GM12878 (cell line): ENCODE results near the gene USH2A. TPM values are rescaled to one million over a fixed set of nuclear protein-coding genes. Genes with fewer than 3 reads are reported as not detected.

ENCODE experiments used
- ATAC-seq: fragments of 200-7000 bp; cut with Tn5 transposase; 3 replicates; pipeline ENCODE4 v1.9.1; 2020; ENCODE audit warnings: mild to moderate bottlenecking, moderate library complexity
- BruUV-seq: library from RNA; stranded (reverse); fragments of 400-500 nt; replicated peaks from 2 replicates; lab custom pipeline; 2021; lab: Mats Ljungman, UMichigan
- CTCF ChIA-PET: fragments of 300-600 bp; sonication (Branson Sonifier 250); formaldehyde crosslinking; extraction: SDS; loops from one replicate; lab custom pipeline; 2021; ENCODE audit warnings: inconsistent platforms; lab: Yijun Ruan, JAX
- POLR2A ChIA-PET: fragments of 350-600 bp; formaldehyde crosslinking; extraction: SDS; loops from one replicate; lab custom pipeline; 2021; ENCODE audit warnings: inconsistent platforms; lab: Charles Lee
- RAD21 ChIA-PET: fragments of 300-600 bp; sonication (Branson Sonifier 250); formaldehyde crosslinking; loops from one replicate; lab custom pipeline; 2023; ENCODE audit warnings: antibody characterized with exemption; ENCODE audit not compliant: unreplicated experiment; lab: Charles Lee
- SMC1A ChIA-PET: fragments of 300-600 bp; sonication (Branson Sonifier 250); formaldehyde crosslinking; loops from one replicate; lab custom pipeline; 2023; ENCODE audit not compliant: unreplicated experiment, uncharacterized antibody; lab: Charles Lee
- DNase-seq: peaks from one replicate; pipeline ENCODE4 v3.0.0-alpha.2; 2011; ENCODE audit warnings: low read depth, low spot score
- FAIRE-seq: peaks from 3 replicates; lab custom pipeline; 2011; peaks lifted over from hg19 to GRCh38; lab: Jason Lieb, UNC
- H2AFZ ChIP-seq: 2 replicates; pipeline ENCODE4 v1.6.0; 2011; ENCODE audit warnings: low read depth, low read length, control low read depth; ENCODE audit not compliant: control insufficient read depth
- H3K27ac ChIP-seq: 2 replicates; pipeline ENCODE4 v1.5.1; 2011; ENCODE audit warnings: control low read depth; ENCODE audit not compliant: control insufficient read depth, insufficient read depth
- H3K27me3 ChIP-seq, 2 experiments: replicated peaks in 1 of 2; 2 replicates each; pipeline versions ENCODE4 v1.6.0 to v1.6.1; 2011; ENCODE audit warnings: low read length in 1 of 2; ENCODE audit not compliant: control insufficient read depth in 2 of 2, insufficient read depth in 2 of 2
- H3K36me3 ChIP-seq, 2 experiments: 2 replicates each; pipeline ENCODE4 v1.5.1; 2011; ENCODE audit warnings: low read length in 1 of 2; ENCODE audit not compliant: control insufficient read depth in 2 of 2, insufficient read depth in 2 of 2
- H3K4me1 ChIP-seq: 2 replicates; pipeline ENCODE4 v1.6.1; 2011; ENCODE audit warnings: mild to moderate bottlenecking, low read length, moderate library complexity, mixed read lengths; ENCODE audit not compliant: control insufficient read depth, insufficient read depth
- H3K4me2 ChIP-seq: 2 replicates; pipeline ENCODE4 v1.6.0; 2011; ENCODE audit warnings: control low read depth; ENCODE audit not compliant: control insufficient read depth, insufficient read depth
- H3K4me3 ChIP-seq: fragments of 200-600 bp; sonication (generic); 2 replicates; pipeline ENCODE4 v1.5.1; 2016
- H3K79me2 ChIP-seq: 2 replicates; pipeline ENCODE4 v1.6.0; 2011; ENCODE audit warnings: low read length; ENCODE audit not compliant: control insufficient read depth, insufficient read depth
- H3K9ac ChIP-seq: 2 replicates; pipeline ENCODE4 v1.8.0; 2011; ENCODE audit warnings: low read length, control low read depth, mixed read lengths; ENCODE audit not compliant: control insufficient read depth, insufficient read depth
- H3K9me3 ChIP-seq: replicated peaks from 3 replicates; pipeline ENCODE4 v1.5.1; 2011; ENCODE audit warnings: mild to moderate bottlenecking, low read length; ENCODE audit not compliant: control insufficient read depth, insufficient read depth
- H4K20me1 ChIP-seq: 2 replicates; pipeline ENCODE4 v1.6.0; 2011; ENCODE audit not compliant: control insufficient read depth, insufficient read depth
- CEBPB ChIP-seq, 2 experiments: fragments of 150-350 bp in 1 of 2; IDR thresholded peaks; 2 replicates each; pipeline ENCODE4 v1.6.1; 2012 to 2014; ENCODE audit warnings: low read depth in 2 of 2, low read length in 2 of 2, borderline replicate concordance in 1 of 2, inconsistent platforms in 1 of 2
- EGR1 ChIP-seq, 2 experiments: IDR thresholded peaks; 1 replicate in 1 of 2; 2 replicates in 1 of 2; pipeline ENCODE4 v1.6.1; 2011 to 2012; ENCODE audit warnings: low read depth in 2 of 2, low read length in 2 of 2, borderline replicate concordance in 1 of 2, mild to moderate bottlenecking in 1 of 2, moderate library complexity in 1 of 2
- JUNB ChIP-seq: IDR thresholded peaks from 2 replicates; pipeline ENCODE4 v1.6.1; 2016; ENCODE audit warnings: antibody characterized with exemption, mild to moderate bottlenecking
- JUND ChIP-seq: IDR thresholded peaks from 2 replicates; pipeline ENCODE4 v1.6.1; 2012; ENCODE audit warnings: low read depth, mild to moderate bottlenecking, low read length, improper control_type of control experiment, moderate library complexity
- NRF1 ChIP-seq: conservative IDR thresholded peaks from 2 replicates; pipeline ENCODE4 v1.6.1; 2011; ENCODE audit warnings: mild to moderate bottlenecking, low read depth, low read length, improper control_type of control experiment
- POLR2AphosphoS5 ChIP-seq: IDR thresholded peaks from 2 replicates; pipeline ENCODE4 v1.6.1; 2011; ENCODE audit warnings: mild to moderate bottlenecking, low read length, inconsistent platforms
- YBX1 ChIP-seq: fragments of 450-650 bp; IDR thresholded peaks from 2 replicates; pipeline ENCODE4 v1.6.1; 2016; ENCODE audit warnings: antibody characterized with exemption
- in situ Hi-C: fragments of 300-500 bp; cut with MboI; formaldehyde crosslinking; loops from 9 replicates; pipeline ENCODE4 v1.14.3; 2018; ENCODE audit warnings: mixed read lengths
- intact Hi-C: fragments of 100-400 bp; cut with micrococcal nuclease; formaldehyde crosslinking; loops from one replicate; pipeline ENCODE4 v1.14.2; 2022; ENCODE audit not compliant: unreplicated experiment
- polyA plus RNA-seq, 11 experiments: library from polyadenylated mRNA; depleted of rRNA in 4 of 11; unstranded in 6 of 11; stranded (reverse) in 5 of 11; fragments of >200 nt; fragmentation: Nextera tagmentation in 4 of 11; fragmentation: Illumina TruSeq in 1 of 11; extraction: Ambion mirVana in 4 of 11; extraction: Trizol in 1 of 11; gene quantifications; 1 replicate in 1 of 11; 2 replicates in 10 of 11; pipeline versions ENCODE4 v1.2.1 to v1.2.3, GENCODE V29; 2011 to 2016; ENCODE audit warnings: inconsistent platforms in 2 of 11, missing spikeins in 2 of 11, low read depth in 1 of 11
- total RNA-seq, 4 experiments: library from RNA; depleted of rRNA in 3 of 4; stranded (reverse); fragments of >200 nt in 3 of 4; fragmentation: Illumina TruSeq in 1 of 4; extraction: Trizol in 1 of 4; gene quantifications; 2 replicates each; pipeline versions ENCODE4 v1.2.1 to v1.2.3, GENCODE V29; 2013 to 2021
- TF ChIP-seq, protein P1 (sequence below): fragments of 150-350 bp; IDR thresholded peaks from 2 replicates; pipeline ENCODE4 v1.6.1; 2016; ENCODE audit warnings: low read depth, low read length

Gene USH2A
- total and polyA plus RNA-seq, 10 of the 15 experiments (the other 5 are each of a cell fraction or from before 2014, with no cell fraction given) = under 0.01 to 0.20 (median 0.01) TPM; not detected in 2

DNA sequence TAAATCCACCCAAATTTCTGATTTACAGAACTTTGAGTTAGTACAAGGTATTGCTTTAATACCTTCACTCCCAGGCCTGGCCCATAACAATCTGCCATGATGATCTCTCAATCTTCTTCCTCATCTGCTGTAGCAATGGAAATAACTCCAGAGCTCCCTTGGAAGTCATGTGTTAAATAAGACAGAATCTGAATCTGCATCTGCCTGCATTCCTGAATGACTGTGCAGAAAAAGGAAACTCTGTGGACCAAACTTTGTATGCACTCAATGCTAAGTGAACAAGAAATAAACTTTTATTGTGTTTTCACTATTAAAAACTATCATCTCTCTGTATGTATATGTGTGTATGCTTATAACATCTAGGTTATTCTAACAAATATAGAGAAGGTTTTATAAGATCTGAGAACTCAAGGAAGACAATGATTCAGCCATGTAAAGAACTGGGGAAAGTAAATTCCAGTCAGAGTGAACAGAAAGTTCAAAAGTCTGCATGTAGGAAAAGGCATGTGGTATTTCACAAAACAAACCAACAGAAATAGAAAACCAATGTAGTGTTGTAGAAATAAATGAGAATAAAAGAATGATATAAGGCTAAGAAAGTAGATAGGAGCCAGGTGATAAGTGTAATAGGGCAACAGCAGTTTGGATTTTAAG is 390.2 kb downstream of the USH2A start:
- Histone ChIP-seq H3K27ac (no peak overlapping the region), H3K27me3 (no peaks in the 10 kb centered on the region), H3K4me3 (no peak overlapping the region), H3K4me2 (no peak overlapping the region), H3K36me3 (no peaks in the 10 kb centered on the region), H4K20me1 (no peaks in the 10 kb centered on the region), H3K9ac (no peak overlapping the region), H3K79me2 (no peaks in the 10 kb centered on the region), H3K9me3 (no peaks in the 10 kb centered on the region), H3K4me1 (no peaks in the 10 kb centered on the region), H2AFZ (no peak overlapping the region)
- ChIA-PET SMC1A (interaction anchor here (0.8 to 1.1 kb wide), 2 partner anchors 9 to 13 kb away, joined by 4 read pairs; no protein-coding TSS in a partner anchor), RAD21 (interaction anchor here (0.9 kb wide), 1 partner anchor 32 kb away, joined by 3 read pairs; no protein-coding TSS in a partner anchor), CTCF (interaction anchor here (1.0 to 1.3 kb wide), 2 partner anchors 18 to 188 kb away, joined by 3 read pairs; no protein-coding TSS in a partner anchor), POLR2A (no interaction called here)
- no TSS peak for BruUV-seq
- TF ChIP-seq JUND = no peak
- no peak for TF ChIP-seq JUNB
- no peak for TF ChIP-seq EGR1 (IDR thresholded peaks at IDR 0.05; ENCODE audit: borderline replicate concordance in 1 of 2, low read depth in 2 of 2, low read length in 2 of 2)
- TF ChIP-seq, protein P1, sequence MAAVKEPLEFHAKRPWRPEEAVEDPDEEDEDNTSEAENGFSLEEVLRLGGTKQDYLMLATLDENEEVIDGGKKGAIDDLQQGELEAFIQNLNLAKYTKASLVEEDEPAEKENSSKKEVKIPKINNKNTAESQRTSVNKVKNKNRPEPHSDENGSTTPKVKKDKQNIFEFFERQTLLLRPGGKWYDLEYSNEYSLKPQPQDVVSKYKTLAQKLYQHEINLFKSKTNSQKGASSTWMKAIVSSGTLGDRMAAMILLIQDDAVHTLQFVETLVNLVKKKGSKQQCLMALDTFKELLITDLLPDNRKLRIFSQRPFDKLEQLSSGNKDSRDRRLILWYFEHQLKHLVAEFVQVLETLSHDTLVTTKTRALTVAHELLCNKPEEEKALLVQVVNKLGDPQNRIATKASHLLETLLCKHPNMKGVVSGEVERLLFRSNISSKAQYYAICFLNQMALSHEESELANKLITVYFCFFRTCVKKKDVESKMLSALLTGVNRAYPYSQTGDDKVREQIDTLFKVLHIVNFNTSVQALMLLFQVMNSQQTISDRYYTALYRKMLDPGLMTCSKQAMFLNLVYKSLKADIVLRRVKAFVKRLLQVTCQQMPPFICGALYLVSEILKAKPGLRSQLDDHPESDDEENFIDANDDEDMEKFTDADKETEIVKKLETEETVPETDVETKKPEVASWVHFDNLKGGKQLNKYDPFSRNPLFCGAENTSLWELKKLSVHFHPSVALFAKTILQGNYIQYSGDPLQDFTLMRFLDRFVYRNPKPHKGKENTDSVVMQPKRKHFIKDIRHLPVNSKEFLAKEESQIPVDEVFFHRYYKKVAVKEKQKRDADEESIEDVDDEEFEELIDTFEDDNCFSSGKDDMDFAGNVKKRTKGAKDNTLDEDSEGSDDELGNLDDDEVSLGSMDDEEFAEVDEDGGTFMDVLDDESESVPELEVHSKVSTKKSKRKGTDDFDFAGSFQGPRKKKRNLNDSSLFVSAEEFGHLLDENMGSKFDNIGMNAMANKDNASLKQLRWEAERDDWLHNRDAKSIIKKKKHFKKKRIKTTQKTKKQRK = no peak
- no peak for TF ChIP-seq YBX1
- no peak for TF ChIP-seq CEBPB (IDR thresholded peaks at IDR 0.05; ENCODE audit: borderline replicate concordance in 1 of 2, low read depth in 2 of 2, low read length in 2 of 2)
- TF ChIP-seq NRF1 = no peak
- no peak for TF ChIP-seq POLR2AphosphoS5
- in situ Hi-C loops (no loop called here), intact Hi-C loops (no loop called here)
- no peak for DNase-seq
- no peak for ATAC-seq
- FAIRE-seq = no peak
